HS-27A (cell line): ENCODE data around the gene PYM1.

ENCODE experiments used
- DNase-seq: peaks from one replicate; pipeline ENCODE4 v3.0.0-alpha.2; 2012; ENCODE audit warnings: low read depth, missing footprints

Gene PYM1

GRCh38 chr12:55927588-55928502, at the start of gene PYM1:
PYM1 (minus strand) TSS chr12:55927894; CDS start chr12:55927761, 133 bp downstream.
- no peak for DNase-seq

DNA sequence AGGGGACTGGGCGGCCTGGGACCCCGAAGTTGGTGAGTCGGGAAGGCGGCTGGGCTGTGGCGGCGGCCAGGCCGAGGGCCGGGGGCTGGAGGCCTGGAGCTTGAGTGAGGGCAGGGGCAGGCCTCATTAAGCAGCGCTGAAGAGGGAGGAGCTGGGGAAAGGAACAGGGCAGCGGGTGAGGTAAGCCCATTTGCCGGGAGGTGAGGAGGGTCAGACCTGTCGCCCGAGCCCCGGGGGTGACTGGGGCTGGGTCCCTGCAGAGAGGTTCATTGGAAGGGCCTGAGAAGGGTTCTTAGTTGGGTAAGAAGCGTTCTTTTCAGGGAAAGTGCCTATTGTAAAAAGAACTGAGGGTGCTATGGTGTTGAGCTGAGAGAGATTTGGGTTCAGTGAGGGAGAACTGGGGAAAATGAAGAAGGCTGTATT, 46.6 kb upstream of the PYM1 start:
- no peak for DNase-seq

DNA sequence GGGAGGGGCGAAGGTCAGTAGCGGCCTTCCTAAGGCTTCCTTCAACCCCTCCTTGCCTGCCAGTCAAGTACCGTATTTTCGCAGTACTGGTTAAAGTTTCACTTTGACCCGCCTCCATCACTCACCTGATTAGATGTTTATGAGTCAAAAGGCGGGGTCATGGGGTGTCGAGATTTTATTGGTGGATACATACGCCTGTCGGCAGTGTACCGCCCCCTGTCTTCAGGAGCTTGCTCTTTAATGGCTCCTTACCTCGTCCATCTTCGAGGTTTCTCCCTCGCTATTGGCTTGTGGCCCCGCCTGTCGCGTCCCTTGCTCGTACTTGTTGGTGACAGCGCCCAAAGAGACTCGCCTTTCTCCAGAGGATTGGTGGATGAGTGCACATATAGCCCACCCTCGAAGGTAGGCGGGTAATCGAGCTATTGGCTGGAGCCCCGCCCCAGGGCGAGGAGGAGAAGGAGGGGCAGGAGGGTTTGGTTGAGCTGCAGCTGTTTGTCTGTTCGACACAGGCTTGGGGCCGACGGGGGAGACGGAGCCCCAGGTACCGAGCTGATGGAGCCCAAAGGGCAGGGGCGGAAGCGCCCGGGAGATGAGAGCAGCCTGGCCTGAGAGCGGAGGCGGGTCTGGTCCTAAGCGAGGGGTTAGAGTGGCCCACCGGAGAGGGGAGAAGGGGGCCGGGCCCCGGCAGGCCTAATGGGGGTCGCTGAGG, 46.1 kb upstream of the PYM1 start, which contains the start of gene RAB5B:
RAB5B (plus strand) TSS at position 480 of the 709 bp plus-strand sequence. CDS start 12,883 bp downstream, outside the sequence.
- peak; percentile 99 for DNase-seq

DNA sequence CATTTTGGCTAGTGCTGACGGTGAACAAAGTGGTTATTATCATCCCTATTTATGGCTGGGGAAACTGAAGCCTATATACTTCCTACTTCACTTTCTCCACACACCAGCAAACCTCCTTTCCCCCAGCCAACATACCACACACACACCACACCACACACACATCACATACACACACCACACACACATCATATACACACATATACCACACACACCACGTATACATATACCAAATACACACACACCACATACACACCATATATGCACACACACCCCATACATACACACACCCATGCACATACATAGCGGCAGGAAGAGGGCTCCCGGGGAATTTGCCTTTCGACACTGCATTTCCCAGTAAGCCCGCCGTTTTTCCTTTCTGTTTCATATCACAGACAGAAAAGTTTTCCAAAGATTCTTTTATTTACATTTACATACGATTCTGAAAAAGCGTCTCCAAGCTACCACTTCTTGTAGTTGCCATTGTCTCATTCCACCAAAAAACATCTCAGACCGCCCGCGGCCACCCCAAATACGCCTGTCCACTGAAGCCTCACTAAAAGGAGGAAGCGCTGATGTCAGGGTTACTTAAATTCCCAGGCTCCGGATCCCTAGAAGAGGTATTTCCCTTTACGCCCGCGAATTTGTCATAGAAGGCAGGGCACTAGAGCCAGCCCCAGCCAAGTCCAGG, 45.4 kb upstream of the PYM1 start:
- no peak for DNase-seq

DNA sequence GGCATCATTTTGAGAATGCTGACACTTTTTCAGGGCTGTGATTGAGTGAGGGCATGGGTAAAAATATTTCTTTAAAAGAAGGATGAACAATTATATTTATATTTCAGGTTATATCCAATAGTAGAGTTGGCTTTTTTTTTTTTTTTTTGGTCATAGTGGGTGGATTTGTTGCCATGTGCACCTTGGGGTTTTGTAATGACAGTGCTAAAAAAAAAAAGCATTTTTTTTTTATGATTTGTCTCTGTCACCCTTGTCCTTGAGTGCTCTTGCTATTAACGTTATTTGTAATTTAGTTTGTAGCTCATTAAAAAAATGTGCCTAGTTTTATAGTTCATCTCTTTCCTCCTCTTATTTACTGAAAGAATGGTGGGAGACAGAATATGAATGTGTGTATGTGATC, 44.8 kb upstream of the PYM1 start:
- DNase-seq: no peak

GRCh38 chr12:55972042-55972441, 44.3 kb upstream of the PYM1 start:
- DNase-seq: peak; percentile 78

DNA sequence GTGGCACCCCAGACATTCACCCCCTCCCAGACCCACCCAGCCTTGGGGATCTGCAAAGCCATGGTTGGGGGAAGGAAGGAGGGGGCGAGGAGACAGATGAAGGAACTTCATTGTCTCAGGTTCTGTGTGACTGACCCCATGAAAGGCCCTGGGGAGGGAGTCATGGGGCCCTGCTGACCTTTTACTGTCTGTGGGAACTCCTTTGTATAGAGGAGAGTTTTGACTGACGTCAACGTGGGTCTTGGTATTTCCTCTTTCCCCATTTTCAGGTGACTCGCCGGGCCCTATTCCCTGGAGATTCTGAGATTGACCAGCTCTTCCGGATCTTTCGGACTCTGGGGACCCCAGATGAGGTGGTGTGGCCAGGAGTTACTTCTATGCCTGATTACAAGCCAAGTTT, 43.1 kb upstream of the PYM1 start:
- DNase-seq: no peak

- DNase-seq: no peak
Observed at GRCh38 chr12:55969356-55969755, 41.7 kb upstream of the PYM1 start.

DNA sequence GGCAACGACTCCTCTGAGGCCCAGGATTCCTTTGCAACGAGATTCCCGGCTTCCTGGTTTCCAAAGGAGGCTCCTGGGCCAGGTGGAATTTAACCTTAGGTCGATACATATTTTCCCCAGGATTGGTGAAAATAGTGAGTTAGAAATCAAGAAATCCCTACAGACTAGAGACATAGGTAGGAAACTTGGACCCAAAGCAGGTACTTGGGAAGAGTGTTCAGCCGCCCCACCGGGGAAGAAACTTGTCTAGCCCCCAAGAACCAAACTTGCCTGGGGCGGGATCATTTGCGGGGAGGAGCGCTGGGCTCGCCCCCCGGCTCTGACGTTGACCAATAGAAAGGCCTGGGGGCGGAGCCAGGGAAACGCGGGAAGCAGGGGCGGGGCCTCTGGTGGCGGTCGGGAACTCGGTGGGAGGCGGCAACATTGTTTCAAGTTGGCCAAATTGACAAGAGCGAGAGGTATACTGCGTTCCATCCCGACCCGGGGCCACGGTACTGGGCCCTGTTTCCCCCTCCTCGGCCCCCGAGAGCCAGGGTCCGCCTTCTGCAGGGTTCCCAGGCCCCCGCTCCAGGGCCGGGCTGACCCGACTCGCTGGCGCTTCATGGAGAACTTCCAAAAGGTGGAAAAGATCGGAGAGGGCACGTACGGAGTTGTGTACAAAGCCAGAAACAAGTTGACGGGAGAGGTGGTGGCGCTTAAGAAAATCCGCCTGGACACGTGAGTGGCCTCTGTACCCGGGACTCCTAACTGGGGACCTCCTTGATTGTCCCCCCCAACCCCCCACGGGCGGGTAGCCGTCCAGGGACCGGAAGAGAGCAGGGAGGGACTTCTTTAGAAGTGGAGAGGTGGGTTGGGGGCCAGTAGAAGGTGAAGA, 39.0 kb upstream of the PYM1 start, which contains the start of gene CDK2:
CDK2 (plus strand) TSS at position 423 of the 874 bp plus-strand sequence; CDS start at position 602, 179 bp downstream.
- no peak for DNase-seq

- no peak for DNase-seq
Observed at GRCh38 chr12:55965941-55966407, 38.3 kb upstream of the PYM1 start, which contains the start of gene PMEL. PMEL (minus strand) TSS chr12:55966042; CDS start chr12:55966011, 31 bp downstream.

DNA sequence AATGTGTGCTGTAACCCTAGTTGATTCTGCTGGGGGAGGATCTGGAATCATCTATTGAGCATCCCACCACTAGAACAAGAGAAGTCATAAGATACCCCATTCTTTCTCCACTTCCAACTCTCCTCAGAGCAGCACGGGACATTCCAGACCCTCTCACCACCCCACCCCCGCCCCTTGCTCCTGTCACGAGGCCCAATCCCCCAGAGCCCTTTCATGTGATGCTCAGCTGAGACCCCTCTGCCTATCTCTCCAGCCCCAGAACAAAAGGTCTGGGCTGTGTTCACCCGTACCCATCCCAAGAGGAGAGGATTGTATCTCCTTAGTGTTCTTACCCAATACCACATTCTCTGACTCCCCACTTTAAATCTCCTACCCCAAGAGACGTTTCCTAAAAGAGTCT, 37.5 kb upstream of the PYM1 start:
- DNase-seq: no peak

- DNase-seq: no peak
Observed at GRCh38 chr12:55963760-55964159, 36.1 kb upstream of the PYM1 start.

- DNase-seq: no peak
Observed at GRCh38 chr12:55957106-55957859, 29.6 kb upstream of the PYM1 start.

- no peak for DNase-seq
Observed at GRCh38 chr12:55955800-55956508, 28.3 kb upstream of the PYM1 start.

- no peak for DNase-seq
Observed at GRCh38 chr12:55955344-55955743, 27.6 kb upstream of the PYM1 start.

- DNase-seq: no peak
Observed at GRCh38 chr12:55946553-55946952, 18.9 kb upstream of the PYM1 start.

GRCh38 chr12:55942577-55943136, 15.0 kb upstream of the PYM1 start:
- no peak for DNase-seq

DNA sequence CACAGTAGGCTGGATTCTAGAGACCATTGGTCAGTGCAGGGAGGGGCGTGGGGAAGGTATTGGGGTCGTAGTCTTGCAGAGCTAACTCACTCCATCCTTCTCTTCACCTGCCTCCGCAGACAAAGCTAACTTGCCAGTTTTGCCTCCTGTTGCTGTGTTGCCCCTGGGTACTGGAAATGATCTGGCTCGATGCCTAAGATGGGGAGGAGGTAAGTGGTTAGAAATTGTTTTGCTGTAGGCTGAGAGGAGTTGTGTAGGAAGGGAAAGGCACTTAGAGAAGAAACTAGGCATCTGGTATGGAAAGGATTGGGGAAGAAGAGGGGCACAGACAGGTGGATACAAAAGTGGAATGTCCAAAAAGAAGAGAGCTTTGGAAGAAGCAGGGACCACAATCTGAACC, 14.4 kb upstream of the PYM1 start:
- no peak for DNase-seq

DNA sequence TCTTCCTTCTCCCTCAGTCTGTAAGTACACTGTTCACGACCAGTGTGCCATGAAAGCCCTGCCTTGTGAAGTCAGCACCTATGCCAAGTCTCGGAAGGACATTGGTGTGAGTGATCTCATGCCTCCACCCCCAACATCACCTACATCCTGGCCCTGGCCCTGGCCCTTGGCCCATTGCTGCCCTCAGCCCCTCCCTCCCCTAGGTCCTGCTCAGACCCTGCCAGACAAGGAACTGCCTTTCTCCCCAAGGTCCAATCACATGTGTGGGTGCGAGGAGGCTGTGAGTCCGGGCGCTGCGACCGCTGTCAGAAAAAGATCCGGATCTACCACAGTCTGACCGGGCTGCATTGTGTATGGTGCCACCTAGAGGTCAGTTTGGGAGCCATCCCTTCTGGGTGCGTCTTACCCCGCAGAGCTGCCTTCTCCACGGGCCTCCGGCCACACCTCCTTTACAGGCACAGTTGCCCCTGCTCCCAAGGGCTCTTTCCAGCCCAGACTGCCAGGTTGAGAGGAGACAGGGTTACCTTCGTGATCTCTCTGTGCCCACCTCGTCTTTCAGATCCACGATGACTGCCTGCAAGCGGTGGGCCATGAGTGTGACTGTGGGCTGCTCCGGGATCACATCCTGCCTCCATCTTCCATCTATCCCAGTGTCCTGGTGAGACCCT, 12.5 kb upstream of the PYM1 start:
- DNase-seq: no peak
